HL-60 (cell line): Measurements from ENCODE around the gene MAMDC2.

ENCODE experiments used
- CTCF ChIP-seq: IDR thresholded peaks from one replicate; pipeline ENCODE4 v1.5.1; 2011; ENCODE audit warnings: low read length, control low read depth, inconsistent platforms; ENCODE audit not compliant: insufficient read depth
- POLR2AphosphoS5 ChIP-seq: IDR thresholded peaks from 2 replicates; pipeline ENCODE4 v1.6.1; 2012; ENCODE audit warnings: low read depth
- REST ChIP-seq: IDR thresholded peaks from 2 replicates; pipeline ENCODE4 v1.6.1; 2012; ENCODE audit warnings: low read depth; ENCODE audit not compliant: insufficient replicate concordance

- TF ChIP-seq CTCF (no peak), POLR2AphosphoS5 (no peak), REST (no peak)
Measured at GRCh38 chr9:70255486-70255885, 211.8 kb downstream of the MAMDC2 start.
